DOHH2 (cell line): ENCODE data around the gene TNFRSF11A.

Experiments used
- EZH2phosphoT487 ChIP-seq: fragments of 200-600 bp; sonication (generic); IDR thresholded peaks from 2 replicates; pipeline ENCODE4 v1.6.1; 2017; ENCODE audit warnings: borderline replicate concordance, mild to moderate bottlenecking, antibody characterized with exemption, low read length, moderate library complexity, mixed read lengths
- TF ChIP-seq, protein P1 (sequence below): fragments of 200-600 bp; sonication (generic); IDR thresholded peaks from one replicate; pipeline ENCODE4 v1.5.1; 2014; ENCODE audit warnings: antibody characterized with exemption, mild to moderate bottlenecking, low read depth, low read length; ENCODE audit not compliant: poor library complexity, severe bottlenecking

DNA sequence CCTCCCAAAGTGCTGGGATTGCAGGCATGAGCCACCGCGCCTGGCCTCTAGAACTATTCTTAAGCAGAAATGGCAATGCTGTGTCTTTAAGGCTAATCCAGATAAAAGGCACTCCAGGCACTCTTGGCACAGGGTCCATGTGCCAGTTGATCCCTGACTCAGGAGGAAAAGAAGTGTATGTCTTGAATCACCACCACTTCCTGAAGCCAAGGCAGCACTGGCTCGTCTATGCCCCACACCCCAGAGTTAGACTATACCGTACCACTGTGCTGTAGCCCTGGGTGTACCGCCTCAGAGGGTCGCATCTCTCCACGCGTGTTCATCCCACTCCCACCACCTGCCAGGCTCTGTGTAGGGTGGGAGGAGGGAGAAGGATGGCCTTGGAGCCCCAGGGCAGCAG is 9.0 kb downstream of the TNFRSF11A start:
- TF ChIP-seq, protein P1, sequence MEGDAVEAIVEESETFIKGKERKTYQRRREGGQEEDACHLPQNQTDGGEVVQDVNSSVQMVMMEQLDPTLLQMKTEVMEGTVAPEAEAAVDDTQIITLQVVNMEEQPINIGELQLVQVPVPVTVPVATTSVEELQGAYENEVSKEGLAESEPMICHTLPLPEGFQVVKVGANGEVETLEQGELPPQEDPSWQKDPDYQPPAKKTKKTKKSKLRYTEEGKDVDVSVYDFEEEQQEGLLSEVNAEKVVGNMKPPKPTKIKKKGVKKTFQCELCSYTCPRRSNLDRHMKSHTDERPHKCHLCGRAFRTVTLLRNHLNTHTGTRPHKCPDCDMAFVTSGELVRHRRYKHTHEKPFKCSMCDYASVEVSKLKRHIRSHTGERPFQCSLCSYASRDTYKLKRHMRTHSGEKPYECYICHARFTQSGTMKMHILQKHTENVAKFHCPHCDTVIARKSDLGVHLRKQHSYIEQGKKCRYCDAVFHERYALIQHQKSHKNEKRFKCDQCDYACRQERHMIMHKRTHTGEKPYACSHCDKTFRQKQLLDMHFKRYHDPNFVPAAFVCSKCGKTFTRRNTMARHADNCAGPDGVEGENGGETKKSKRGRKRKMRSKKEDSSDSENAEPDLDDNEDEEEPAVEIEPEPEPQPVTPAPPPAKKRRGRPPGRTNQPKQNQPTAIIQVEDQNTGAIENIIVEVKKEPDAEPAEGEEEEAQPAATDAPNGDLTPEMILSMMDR: no peak
- TF ChIP-seq EZH2phosphoT487: no peak
